Esophagus squamous epithelium (tissue), 5 donors: ENCODE measurements around the gene GALR3. TPM values are rescaled to one million over a fixed set of nuclear protein-coding genes. Genes with fewer than 3 reads are reported as not detected.
A peak's percentile ranks its signal among the peaks of the same experiment; 100 is the strongest.

ENCODE experiments used
- DNase-seq: peaks from one replicate; lab custom pipeline; 2025; lab: John Stamatoyannopoulos, UW
- H3K27ac ChIP-seq, 4 donors: fragments of 200-600 bp; sonication (generic); one replicate each; pipeline ENCODE4 v1.5.1; 2016 to 2019; ENCODE audit warnings: mild to moderate bottlenecking in 1 of 4
- H3K27me3 ChIP-seq, 4 donors: fragments of 200-600 bp; sonication (generic); 1 replicate in 3 of 4; 2 replicates in 1 of 4; pipeline versions ENCODE4 v1.5.1 to v1.6.0; 2017 to 2021; ENCODE audit warnings: antibody characterized with exemption in 1 of 4
- H3K36me3 ChIP-seq, 3 donors: fragments of 200-600 bp; sonication (generic); one replicate each; pipeline ENCODE4 v1.5.1; 2016 to 2019
- H3K4me1 ChIP-seq, 3 donors: fragments of 200-600 bp; sonication (generic); one replicate each; pipeline ENCODE4 v1.5.1; 2017 to 2019
- H3K4me3 ChIP-seq, 4 donors: fragments of 200-600 bp; sonication (generic); 1 replicate in 3 of 4; 2 replicates in 1 of 4; pipeline ENCODE4 v1.5.1; 2016 to 2019; ENCODE audit warnings: mild to moderate bottlenecking in 2 of 4, moderate library complexity in 1 of 4
- H3K9me3 ChIP-seq, 3 donors: fragments of 200-600 bp; sonication (generic); one replicate each; pipeline ENCODE4 v1.5.1; 2016 to 2019
- CTCF ChIP-seq, 6 experiments: fragments of 450-650 bp in 4 of 6; fragments of 200-600 bp in 2 of 6; sonication (generic) in 2 of 6; IDR thresholded peaks; one replicate each; pipeline ENCODE4 v1.5.1; 2016 to 2019; ENCODE audit warnings: antibody characterized with exemption in 6 of 6, mild to moderate bottlenecking in 4 of 6, moderate library complexity in 4 of 6
- POLR2A ChIP-seq, 4 donors: fragments of 450-650 bp; IDR thresholded peaks; one replicate each; pipeline ENCODE4 v1.6.1; 2017; ENCODE audit warnings: antibody characterized with exemption in 4 of 4, mild to moderate bottlenecking in 4 of 4, moderate library complexity in 3 of 4
- WGBS, 2 donors: methylation state at CpG; one replicate each; pipeline ENCODE4 v1.1.5; 2018; 5-methylcytosine and 5-hydroxymethylcytosine counted together
- intact Hi-C: fragments of 100-400 bp; cut with DNase I; formaldehyde crosslinking; loops from one replicate; pipeline ENCODE4 v1.15.0; 2022
- total RNA-seq, 4 donors: library from RNA; depleted of rRNA; stranded (reverse); fragments of >200 nt; gene quantifications; one replicate each; pipeline ENCODE4 v1.1.0, GENCODE V29; 2016
- donor health status: DM: yes; HTN: yes; CAD: no.

GALR3 gene
- total RNA-seq, 4 donors from 2014 or later = not detected

GRCh38 chr22:37817705-37818408, 5.3 kb upstream of the GALR3 start:
- intact Hi-C loops = loop anchor here (5.0 kb wide), 1 partner anchor 44 kb away; no protein-coding TSS in a partner anchor
- H3K4me3 ChIP-seq = peak overlapping the region in 3 of 4 donors; percentile 35 to 67 (median 42)
- peaks cover 0 to 42% (median 0%) of the 10 kb centered on the region in 3 donors for H3K36me3 ChIP-seq
- H3K4me1 ChIP-seq = peaks cover 15 to 25% (median 18%) of the 10 kb centered on the region in 3 donors
- WGBS, 2 donors = 10% methylated on average over 6 of the region's 29 CpGs; no CpG with 5 or more reads in 1 of the 2 donors
- TF ChIP-seq CTCF (IDR thresholded peaks at IDR 0.05) (peak; percentile 90 to 97 (median 95)), POLR2A (IDR thresholded peaks at IDR 0.05) (no peak)
- no peaks in the 10 kb centered on the region for H3K9me3 ChIP-seq
- DNase-seq = no peak
- peak overlapping the region in 2 of 4 donors; percentile 42 to 45 for H3K27ac ChIP-seq
- H3K27me3 ChIP-seq = peaks cover 0 to 40% (median 0%) of the 10 kb centered on the region in 4 donors

GRCh38 chr22:37818409-37819104, 4.6 kb upstream of the GALR3 start:
- H3K36me3 ChIP-seq = peaks cover 0 to 35% (median 0%) of the 10 kb centered on the region in 3 donors
- peaks cover 15 to 25% (median 18%) of the 10 kb centered on the region in 3 donors for H3K4me1 ChIP-seq
- WGBS, 2 donors = 6% methylated on average over 35 of the region's 68 CpGs; no CpG with 5 or more reads in 1 of the 2 donors
- no peak overlapping the region for H3K27ac ChIP-seq
- H3K27me3 ChIP-seq = peaks cover 0 to 47% (median 0%) of the 10 kb centered on the region in 4 donors
- no peak for TF ChIP-seq POLR2A (IDR thresholded peaks at IDR 0.05)
- TF ChIP-seq CTCF (IDR thresholded peaks at IDR 0.05) = peak in 5 of 6 experiments; percentile 34 to 54 (median 39)
- intact Hi-C loops = loop anchor here (5.0 kb wide), 1 partner anchor 44 kb away; no protein-coding TSS in a partner anchor
- no peaks in the 10 kb centered on the region for H3K9me3 ChIP-seq
- peak overlapping the region; percentile 10 to 67 (median 38) for H3K4me3 ChIP-seq
- DNase-seq = no peak

- Histone ChIP-seq H3K27me3 (peaks cover 0 to 52% (median 0%) of the 10 kb centered on the region in 4 donors), H3K27ac (no peak overlapping the region), H3K4me1 (peaks cover 15 to 26% (median 19%) of the 10 kb centered on the region in 3 donors), H3K4me3 (peak overlapping the region; percentile 10 to 67 (median 38)), H3K9me3 (no peaks in the 10 kb centered on the region), H3K36me3 (peaks cover 0 to 30% (median 0%) of the 10 kb centered on the region in 3 donors)
- WGBS, 2 donors = 18 to 28% methylated on average over 8 to 14 of the region's 14 CpGs
- TF ChIP-seq CTCF (IDR thresholded peaks at IDR 0.05) (no peak), POLR2A (IDR thresholded peaks at IDR 0.05) (no peak)
- no peak for DNase-seq
- intact Hi-C loops = loop anchor here (5.0 kb wide), 1 partner anchor 43 kb away; no protein-coding TSS in a partner anchor
Observed at GRCh38 chr22:37819105-37819433, 4.1 kb upstream of the GALR3 start.

- peaks cover 15 to 39% (median 30%) of the 10 kb centered on the region in 3 donors for H3K4me1 ChIP-seq
- H3K27ac ChIP-seq = no peak overlapping the region
- H3K27me3 ChIP-seq = peaks cover 0 to 64% (median 0%) of the 10 kb centered on the region in 4 donors
- peaks cover 0 to 17% (median 0%) of the 10 kb centered on the region in 3 donors for H3K36me3 ChIP-seq
- no peak for DNase-seq
- WGBS, 2 donors = 87 to 93% methylated on average over 5 of the region's 5 CpGs
- intact Hi-C loops = loop anchor here (10.0 kb wide), 1 partner anchor 144 kb away; no protein-coding TSS in a partner anchor
- no peak for TF ChIP-seq CTCF (IDR thresholded peaks at IDR 0.05)
- TF ChIP-seq POLR2A (IDR thresholded peaks at IDR 0.05) = no peak
- H3K9me3 ChIP-seq = no peaks in the 10 kb centered on the region
- no peak overlapping the region for H3K4me3 ChIP-seq
Observed at GRCh38 chr22:37820350-37820749, 2.8 kb upstream of the GALR3 start.
